IMR-90 (cell line): ENCODE data around the gene TTLL8. TPM values are rescaled to one million over a fixed set of nuclear protein-coding genes. Genes with fewer than 3 reads are reported as not detected.
A peak's percentile ranks its signal among the peaks of the same experiment; 100 is the strongest.

Source experiments
- ATAC-seq: fragments of 200-7000 bp; cut with Tn5 transposase; 2 replicates; pipeline ENCODE4 v1.9.1; 2020; ENCODE audit warnings: low read depth, mild to moderate bottlenecking, moderate library complexity
- BruUV-seq: library from RNA; stranded (reverse); fragments of 400-500 nt; replicated peaks from 2 replicates; lab custom pipeline; 2021; lab: Mats Ljungman, UMichigan
- CTCF ChIA-PET: fragments of 300-600 bp; formaldehyde crosslinking; extraction: SDS; loops from one replicate; lab custom pipeline; 2021; ENCODE audit warnings: antibody characterized with exemption; lab: Yijun Ruan, JAX
- POLR2A ChIA-PET: fragments of 300-600 bp; sonication (Branson Sonifier 250); formaldehyde crosslinking; loops from one replicate; lab custom pipeline; 2022; ENCODE audit warnings: antibody characterized with exemption; ENCODE audit not compliant: unreplicated experiment; lab: Charles Lee
- DNase-seq: peaks from one replicate; pipeline ENCODE4 v3.0.0; 2013
- H2AFZ ChIP-seq: replicated peaks from 2 replicates; pipeline ENCODE3; 2013; ENCODE audit warnings: low read length, mild to moderate bottlenecking; ENCODE audit not compliant: poor library complexity
- H2AK5ac ChIP-seq: 2 replicates; pipeline ENCODE4 v1.6.1; 2013; ENCODE audit warnings: low read depth, low read length, inconsistent platforms
- H2AK9ac ChIP-seq: replicated peaks from 2 replicates; pipeline ENCODE3; 2013; ENCODE audit warnings: mild to moderate bottlenecking, low read depth, low read length, moderate library complexity; ENCODE audit not compliant: poor library complexity
- H2BK120ac ChIP-seq: 2 replicates; pipeline ENCODE4 v1.6.1; 2013; ENCODE audit warnings: low read depth, low read length, inconsistent platforms
- H2BK15ac ChIP-seq: 3 replicates; pipeline ENCODE4 v1.6.1; 2013; ENCODE audit warnings: low read depth, low read length, inconsistent platforms
- H2BK20ac ChIP-seq: 2 replicates; pipeline ENCODE4 v1.6.1; 2013; ENCODE audit warnings: low read depth, mild to moderate bottlenecking, inconsistent platforms, low read length, moderate library complexity
- H2BK5ac ChIP-seq: 2 replicates; pipeline ENCODE4 v1.6.1; 2013; ENCODE audit warnings: mild to moderate bottlenecking, low read depth, low read length, inconsistent platforms; ENCODE audit not compliant: poor library complexity, severe bottlenecking
- H3K14ac ChIP-seq: replicated peaks from 2 replicates; pipeline ENCODE4 v1.6.1; 2013; ENCODE audit warnings: low read depth, low read length, inconsistent platforms
- H3K18ac ChIP-seq: 2 replicates; pipeline ENCODE4 v1.6.1; 2013; ENCODE audit warnings: low read depth, low read length, control low read depth
- H3K23ac ChIP-seq: 2 replicates; pipeline ENCODE4 v1.6.1; 2013; ENCODE audit warnings: low read depth, low read length, inconsistent platforms
- H3K27ac ChIP-seq: 2 replicates; pipeline ENCODE4 v1.5.1; 2013; ENCODE audit warnings: mild to moderate bottlenecking, control low read depth, low read length; ENCODE audit not compliant: insufficient read depth
- H3K27me3 ChIP-seq: 2 replicates; pipeline ENCODE4 v1.6.1; 2013; ENCODE audit warnings: low read length; ENCODE audit not compliant: control insufficient read depth, insufficient read depth
- H3K36me3 ChIP-seq: 2 replicates; pipeline ENCODE4 v1.6.1; 2013; ENCODE audit warnings: low read length, mixed read lengths; ENCODE audit not compliant: control insufficient read depth, insufficient read depth
- H3K4ac ChIP-seq: 2 replicates; pipeline ENCODE4 v1.6.1; 2013; ENCODE audit warnings: low read depth, low read length, inconsistent platforms
- H3K4me1 ChIP-seq: 2 replicates; pipeline ENCODE4 v1.6.1; 2013; ENCODE audit warnings: low read length, mixed read lengths; ENCODE audit not compliant: control insufficient read depth, insufficient read depth
- H3K4me2 ChIP-seq: 2 replicates; pipeline ENCODE4 v1.6.1; 2013; ENCODE audit warnings: low read depth, mild to moderate bottlenecking, control low read depth, low read length, moderate library complexity
- H3K4me3 ChIP-seq: 2 replicates; pipeline ENCODE4 v1.5.1; 2013; ENCODE audit warnings: low read depth, mild to moderate bottlenecking, control low read depth, low read length, moderate library complexity; ENCODE audit not compliant: insufficient read depth
- H3K56ac ChIP-seq: 2 replicates; pipeline ENCODE4 v1.6.1; 2013; ENCODE audit warnings: low read length, inconsistent platforms; ENCODE audit not compliant: insufficient read depth; ENCODE audit errors: extremely low read depth
- H3K79me1 ChIP-seq, 2 experiments: 2 replicates each; pipeline ENCODE4 v1.6.1; 2013; ENCODE audit warnings: low read length in 2 of 2, inconsistent platforms in 1 of 2, low read depth in 1 of 2
- H3K9ac ChIP-seq: 2 replicates; pipeline ENCODE4 v1.6.1; 2013; ENCODE audit warnings: low read depth, low read length, control low read depth
- H3K9me1 ChIP-seq: 2 replicates; pipeline ENCODE4 v1.6.1; 2013; ENCODE audit warnings: low read length, inconsistent platforms; ENCODE audit not compliant: insufficient read depth
- H3K9me3 ChIP-seq: 2 replicates; pipeline ENCODE4 v1.6.1; 2013; ENCODE audit warnings: low read length; ENCODE audit not compliant: control insufficient read depth, insufficient read depth
- H4K20me1 ChIP-seq: 2 replicates; pipeline ENCODE4 v1.6.1; 2013; ENCODE audit warnings: low read length, inconsistent platforms; ENCODE audit not compliant: insufficient read depth
- H4K5ac ChIP-seq: 2 replicates; pipeline ENCODE4 v1.6.1; 2013; ENCODE audit warnings: mild to moderate bottlenecking, low read depth, low read length, control low read depth
- H4K8ac ChIP-seq, 2 experiments: 2 replicates each; pipeline ENCODE4 v1.6.1; 2013; ENCODE audit warnings: low read depth in 2 of 2, low read length in 2 of 2, control low read depth in 1 of 2, inconsistent platforms in 1 of 2
- H4K91ac ChIP-seq: 2 replicates; pipeline ENCODE4 v1.6.1; 2013; ENCODE audit warnings: low read depth, low read length, inconsistent platforms; ENCODE audit not compliant: insufficient read depth
- BHLHE40 ChIP-seq: fragments of 150-350 bp; IDR thresholded peaks from 2 replicates; pipeline ENCODE4 v1.6.1; 2016; ENCODE audit warnings: mild to moderate bottlenecking, low read depth, low read length
- CEBPB ChIP-seq: IDR thresholded peaks from 2 replicates; pipeline ENCODE4 v1.6.1; 2012; ENCODE audit warnings: low read depth, low read length, improper control_type of control experiment
- CTCF ChIP-seq: conservative IDR thresholded peaks from 2 replicates; pipeline ENCODE4 v1.5.1; 2012; ENCODE audit warnings: mild to moderate bottlenecking, low read depth, low read length, improper control_type of control experiment
- MAFK ChIP-seq: IDR thresholded peaks from 2 replicates; pipeline ENCODE4 v1.6.1; 2012; ENCODE audit warnings: low read depth, low read length, improper control_type of control experiment
- RAD21 ChIP-seq: IDR thresholded peaks from 2 replicates; pipeline ENCODE4 v1.6.1; 2012; ENCODE audit warnings: low read length, improper control_type of control experiment
- WGBS, 2 experiments: methylation state at CpG; one replicate each; pipeline versions ENCODE4 v1.1.5 to v1.1.7; 2013; ENCODE audit warnings: missing lambda C conversion rate in 2 of 2; ENCODE audit not compliant: insufficient read length in 1 of 2; ENCODE audit errors: extremely low coverage in 2 of 2; 5-methylcytosine and 5-hydroxymethylcytosine counted together
- dilution Hi-C: fragments of 300-500 bp; cut with HindIII; formaldehyde crosslinking; loops from one replicate; pipeline ENCODE4 v1.14.3; 2018; ENCODE audit warnings: low sequenced_read_pairs; ENCODE audit not compliant: unreplicated experiment
- in situ Hi-C: fragments of 300-500 bp; cut with MboI; formaldehyde crosslinking; loops from 3 replicates; pipeline ENCODE4 v1.14.3; 2019; ENCODE audit warnings: low sequenced_read_pairs, inconsistent platforms, mixed read lengths
- intact Hi-C: fragments of 100-400 bp; cut with micrococcal nuclease; formaldehyde crosslinking; loops from 2 replicates; pipeline ENCODE4 v1.10.0; 2022
- polyA plus RNA-seq, 3 experiments: library from polyadenylated mRNA; depleted of rRNA; stranded (reverse); fragments of >200 nt; gene quantifications; 2 replicates each; pipeline ENCODE4 v1.2.3, GENCODE V29; 2012; ENCODE audit warnings: low replicate concordance in 1 of 3
- total RNA-seq: library from RNA; depleted of rRNA; stranded (reverse); fragments of >200 nt; gene quantifications from 2 replicates; pipeline ENCODE4 v1.2.3, GENCODE V29; 2012

The TTLL8 gene
- total and polyA plus RNA-seq, 2 of the 4 experiments (the other 2 are of a cell fraction): not detected

- H2AFZ ChIP-seq: no peak overlapping the region
- WGBS, 2 experiments: 100% methylated on average over 1 of the region's 4 CpGs; no CpG with 5 or more reads in 1 of the 2 experiments
- H3K27ac ChIP-seq: no peak overlapping the region
- no peak overlapping the region for H3K14ac ChIP-seq
- H4K20me1 ChIP-seq: no peaks in the 10 kb centered on the region
- ATAC-seq (no peak), DNase-seq (no peak)
- H3K4me2 ChIP-seq: no peak overlapping the region
- H3K9me3 ChIP-seq: peaks cover 8% of the 10 kb centered on the region
- H4K5ac ChIP-seq: no peak overlapping the region
- peaks cover 14% of the 10 kb centered on the region; the same call in 1 of the 2 replicates for H3K27me3 ChIP-seq
- H2BK5ac ChIP-seq: no peak overlapping the region
- in situ Hi-C loops: no loop called here
- H3K79me1 ChIP-seq: no peaks in the 10 kb centered on the region
- peaks cover 4% of the 10 kb centered on the region; the same call in 1 of the 2 replicates for H3K9me1 ChIP-seq
- H2BK120ac ChIP-seq: no peak overlapping the region
- H3K9ac ChIP-seq: no peak overlapping the region
- no peak overlapping the region for H4K8ac ChIP-seq
- H3K4me1 ChIP-seq: peaks cover 2% of the 10 kb centered on the region; the same call in 1 of the 2 replicates
- no peak overlapping the region for H3K18ac ChIP-seq
- no peak overlapping the region for H2AK5ac ChIP-seq
- dilution Hi-C loops: no loop called here
- no TSS peak for BruUV-seq
- ChIA-PET POLR2A (no interaction called here), CTCF (interaction anchor here (1.0 kb wide), 1 partner anchor 34 kb away, joined by 4 read pairs; no protein-coding TSS in a partner anchor)
- H2BK15ac ChIP-seq: no peak overlapping the region
- TF ChIP-seq CTCF: no peak
- no peak for TF ChIP-seq RAD21
- TF ChIP-seq MAFK: no peak
- no peak for TF ChIP-seq BHLHE40
- no peak for TF ChIP-seq CEBPB
- no peak overlapping the region for H2BK20ac ChIP-seq
- no peak overlapping the region for H3K4me3 ChIP-seq
- no peak overlapping the region for H3K56ac ChIP-seq
- no peak overlapping the region for H3K23ac ChIP-seq
- no peak overlapping the region for H4K91ac ChIP-seq
- H3K36me3 ChIP-seq: no peaks in the 10 kb centered on the region
- intact Hi-C loops: no loop called here
- H2AK9ac ChIP-seq: peak overlapping the region; percentile 1
- H3K4ac ChIP-seq: no peak overlapping the region
Measured at GRCh38 chr22:49996119-49996517, 62.0 kb downstream of the TTLL8 start.
